ENCODE data around the gene APOL2.
A peak's percentile ranks its signal among the peaks of the same experiment; 100 is the strongest.
"Not testable (repeated sequence)": the region's sequence is repeated elsewhere in the genome, so short reads cannot be mapped to it uniquely, and the experiment has no call there.

APOL2 gene

DNA sequence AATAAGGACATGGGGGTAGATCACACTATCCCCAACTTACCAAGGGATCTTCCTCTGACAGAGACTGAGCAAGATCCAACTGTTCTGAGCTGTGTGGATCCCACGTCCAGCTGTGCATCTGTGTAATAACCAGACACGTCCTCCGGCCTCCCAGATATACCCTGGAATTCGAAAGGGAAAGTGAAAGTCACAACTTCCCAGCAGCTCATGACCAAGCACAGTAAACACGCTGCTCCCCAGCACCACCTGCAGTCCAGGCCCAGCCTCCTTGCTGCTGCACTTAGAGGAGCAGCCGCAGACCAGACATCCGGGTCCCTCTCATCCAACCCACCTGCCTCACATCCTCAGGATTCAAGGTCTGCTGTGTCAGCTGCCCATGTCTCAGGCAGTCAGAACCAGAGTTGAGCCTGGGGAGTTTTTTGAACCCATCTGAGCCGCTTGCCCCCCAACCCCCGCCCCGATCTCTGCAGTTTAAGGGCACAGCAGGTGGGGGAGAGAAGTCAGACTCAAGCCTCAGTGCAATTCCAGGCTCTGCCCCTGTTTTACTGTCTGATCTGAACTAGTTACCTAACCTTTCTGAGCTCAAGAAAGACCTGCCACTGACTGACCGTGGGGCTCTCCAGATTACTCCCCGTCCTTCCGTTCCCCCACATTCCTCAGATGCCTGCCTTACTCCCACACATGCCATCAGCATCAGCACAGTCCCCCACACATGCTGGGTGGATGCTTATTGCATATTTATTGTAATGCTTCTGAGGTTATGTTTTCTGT lies at the start of gene APOL2:
Gene APOL2, minus strand, starts transcription at position 127 of the 771 bp plus-strand sequence. CDS start 6,365 bp downstream, outside the sequence.
- DNase-seq (ENCODE audit: low read depth): peak; percentile 71

- no peak for DNase-seq (ENCODE audit: low read depth)
Measured at GRCh38 chr22:36288571-36289405, 49.5 kb upstream of the APOL2 start.

GRCh38 chr22:36287881-36288515 lies 48.7 kb upstream of the APOL2 start:
- DNase-seq (ENCODE audit: low read depth): no peak

DNA sequence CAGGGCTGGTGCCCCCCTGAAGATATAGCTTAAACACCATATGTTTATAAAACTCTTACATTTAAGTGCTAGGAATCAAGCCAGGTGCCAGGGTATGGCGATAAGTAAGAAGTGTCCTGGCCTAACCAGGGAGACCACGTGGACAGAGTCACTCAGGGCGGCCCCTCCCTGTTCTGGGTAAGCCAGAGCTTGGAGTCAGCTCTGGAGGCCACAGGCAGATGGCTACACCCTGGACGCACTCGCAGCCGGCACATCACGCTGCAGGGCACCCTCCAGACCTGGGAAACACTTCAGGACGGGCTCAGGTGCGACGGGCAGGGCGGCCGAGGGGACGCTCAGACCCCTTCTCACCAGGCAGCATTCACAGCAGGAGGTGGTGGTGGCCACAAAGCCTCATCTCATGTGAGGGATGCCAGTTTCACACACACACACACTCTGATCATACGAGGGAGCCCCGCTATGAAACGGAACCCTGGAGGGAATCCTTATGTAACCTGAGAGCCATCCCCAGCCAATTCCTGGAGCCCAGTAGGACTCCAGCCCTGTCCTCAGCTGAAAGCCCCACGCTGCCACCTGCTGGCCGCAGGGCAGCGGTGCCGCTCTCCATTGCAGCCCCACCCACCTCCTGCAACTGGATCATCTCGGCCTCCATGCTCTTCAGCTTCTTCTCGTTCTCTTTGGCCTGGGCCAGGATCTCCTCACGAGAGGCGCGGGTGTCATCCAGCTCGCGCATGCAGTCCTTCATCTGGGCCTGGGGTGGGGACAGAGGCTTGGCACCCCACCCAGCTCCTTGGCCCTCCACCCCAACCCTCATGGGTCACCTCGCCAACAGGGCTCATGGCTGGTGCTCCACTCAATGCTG lies 47.0 kb upstream of the APOL2 start:
- no peak for DNase-seq (ENCODE audit: low read depth)

DNA sequence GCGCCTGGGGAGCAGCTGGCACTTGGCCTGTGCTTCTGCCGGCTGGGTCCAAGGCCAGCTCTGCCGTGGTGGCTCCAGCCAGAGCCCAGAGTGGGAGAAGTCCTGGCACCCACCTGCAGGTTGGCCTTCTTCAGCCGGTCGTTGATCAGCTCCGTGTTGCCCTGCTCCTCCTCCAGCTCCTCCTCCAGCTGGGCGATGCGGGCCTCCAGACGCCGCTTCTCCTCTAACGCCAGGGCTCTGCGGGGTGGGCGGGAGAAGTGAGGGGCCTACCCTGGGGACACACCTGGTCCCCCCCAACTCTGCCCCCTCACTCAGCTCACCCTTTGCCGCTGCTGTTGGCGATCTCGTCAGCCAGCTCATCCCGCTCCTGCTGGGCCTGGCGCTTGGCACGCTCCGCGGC lies 46.2 kb upstream of the APOL2 start:
- no peak for DNase-seq (ENCODE audit: low read depth)

DNA sequence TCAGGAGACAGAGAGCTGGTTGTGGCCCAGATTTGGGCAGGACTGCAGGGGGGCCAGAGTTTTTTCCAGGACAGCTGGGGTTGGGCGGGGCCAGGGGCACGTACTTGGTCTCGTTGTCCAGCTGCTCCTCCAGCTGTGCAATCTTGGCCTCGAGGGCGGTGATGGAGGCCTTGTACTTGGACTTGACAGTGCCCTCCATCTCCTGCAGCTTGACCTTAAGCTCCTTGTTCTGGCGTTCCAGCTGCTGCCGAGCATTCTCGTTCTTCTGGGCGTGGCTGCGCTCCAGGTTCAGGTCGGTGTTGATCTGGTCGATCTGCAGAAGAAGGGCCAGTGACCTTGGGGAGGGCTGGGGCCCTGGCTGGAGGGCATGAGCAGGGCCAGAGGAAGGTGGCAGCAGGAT lies 45.7 kb upstream of the APOL2 start:
- DNase-seq (ENCODE audit: low read depth): no peak

DNA sequence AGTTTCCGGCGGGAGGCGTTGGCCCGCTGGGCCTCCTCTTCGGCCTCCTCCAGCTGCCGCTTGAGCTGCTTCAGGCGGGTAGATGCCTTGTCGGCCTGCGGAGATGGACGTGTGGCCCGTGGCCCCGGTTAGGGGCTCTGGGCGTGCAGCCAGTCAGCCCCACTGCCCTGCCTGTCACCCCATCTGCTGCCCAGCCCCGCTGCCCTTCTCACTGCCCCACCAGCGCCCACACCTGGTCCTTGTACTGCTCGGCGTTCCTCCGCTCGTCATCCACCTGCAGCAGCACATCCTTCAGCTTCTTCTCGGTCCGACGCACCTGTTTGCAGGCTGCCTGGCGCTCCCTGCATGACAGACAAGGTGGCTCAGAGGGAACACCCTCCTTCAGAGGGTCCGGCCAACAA lies 44.8 kb upstream of the APOL2 start:
- no peak for DNase-seq (ENCODE audit: low read depth)

DNA sequence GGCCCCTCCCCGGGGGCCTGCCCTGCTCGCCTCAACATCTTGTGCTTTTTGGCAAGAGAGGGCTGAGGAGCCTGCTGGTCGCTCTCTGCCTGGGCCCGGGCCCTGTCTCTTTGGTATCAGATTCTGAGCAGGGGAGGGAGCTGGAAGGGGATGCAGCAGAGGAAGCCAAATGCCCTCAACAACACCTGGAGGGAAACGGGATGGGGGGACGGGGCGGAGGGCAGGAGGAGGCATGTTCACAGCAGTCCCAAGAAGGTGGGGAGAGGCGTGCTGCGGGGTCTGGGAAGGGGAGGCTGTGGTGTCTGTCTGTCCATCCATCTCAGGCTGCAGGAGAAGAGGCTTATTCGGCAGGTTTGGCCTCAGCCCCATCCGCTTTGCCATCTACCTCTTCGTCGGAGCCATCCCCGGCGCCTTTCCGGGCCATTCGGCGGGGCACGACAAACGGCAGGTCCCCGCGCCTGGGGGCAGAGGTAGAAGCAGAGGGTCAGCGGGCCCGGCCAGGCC lies 43.1 kb upstream of the APOL2 start:
- DNase-seq (ENCODE audit: low read depth): no peak

DNA sequence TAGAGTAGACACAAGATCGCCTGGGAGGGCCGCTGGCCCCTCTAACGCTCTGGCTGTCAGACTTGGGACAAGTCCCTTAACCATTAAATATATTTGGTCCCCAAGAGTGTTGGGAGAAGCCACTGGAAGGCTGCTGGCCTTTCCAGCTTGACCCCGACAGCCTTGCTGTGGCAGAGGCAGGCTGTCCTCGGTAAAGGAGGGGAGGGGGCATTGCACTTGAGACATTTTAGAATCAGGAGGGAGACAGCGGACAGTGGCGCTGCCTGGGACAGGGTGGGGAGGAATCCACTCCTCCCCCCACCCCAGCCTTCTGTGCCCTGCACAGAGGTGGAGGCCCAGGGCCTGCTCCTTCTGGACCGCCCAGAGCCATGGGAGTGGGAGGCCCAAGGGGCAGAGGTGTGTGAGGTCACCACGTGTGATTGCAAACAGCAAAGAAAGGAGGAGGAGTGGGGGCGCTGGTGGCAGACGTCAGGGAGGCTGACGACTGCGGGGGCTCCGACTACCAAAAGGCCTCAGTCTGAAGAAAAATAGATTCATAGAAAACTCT lies 42.5 kb upstream of the APOL2 start:
- DNase-seq (ENCODE audit: low read depth): no peak

DNA sequence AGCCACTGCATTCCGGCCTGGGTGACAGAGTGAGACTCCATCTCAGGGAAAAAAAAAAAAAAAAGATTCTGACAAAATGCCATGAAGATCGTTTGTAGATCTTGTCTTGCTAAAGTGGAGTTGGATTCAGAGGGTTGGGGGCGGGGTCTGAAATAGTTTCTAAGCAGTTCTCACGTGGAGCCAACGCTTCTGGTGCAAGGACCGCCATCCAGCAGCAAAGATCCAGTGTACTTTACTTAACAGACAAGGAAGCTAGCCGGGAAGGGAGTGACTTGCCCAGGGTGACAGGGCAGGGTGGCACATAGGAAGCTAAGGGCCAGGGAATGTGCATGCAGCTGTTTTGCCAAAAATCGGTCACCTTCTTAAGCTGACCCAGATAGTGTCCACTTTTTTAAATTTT lies 41.1 kb upstream of the APOL2 start:
- no peak for DNase-seq (ENCODE audit: low read depth)

DNA sequence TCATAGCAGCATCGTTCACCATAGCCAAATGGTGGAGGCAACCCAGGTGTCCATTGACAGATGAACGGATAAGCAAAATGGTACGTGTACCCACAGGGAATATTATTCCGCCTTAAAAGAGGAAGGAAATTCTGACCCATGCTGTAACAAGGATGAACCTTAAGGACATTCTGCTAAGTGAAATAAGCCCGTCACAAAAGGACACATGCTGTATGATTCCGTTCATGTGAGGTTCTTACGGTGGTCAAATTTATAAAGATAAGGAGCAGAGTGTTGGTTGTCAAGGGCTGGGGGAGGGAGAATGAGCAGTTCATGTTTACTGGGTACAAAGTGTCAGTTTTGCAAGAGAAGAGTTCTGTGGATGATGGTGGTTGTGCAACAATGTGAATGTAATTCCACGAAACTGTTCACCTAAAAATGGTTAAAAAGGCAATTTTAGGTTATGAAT lies 39.9 kb upstream of the APOL2 start:
- DNase-seq (ENCODE audit: low read depth): no peak

GRCh38 chr22:36277482-36278291 lies 38.4 kb upstream of the APOL2 start:
- DNase-seq (ENCODE audit: low read depth): peak; percentile 42

DNA sequence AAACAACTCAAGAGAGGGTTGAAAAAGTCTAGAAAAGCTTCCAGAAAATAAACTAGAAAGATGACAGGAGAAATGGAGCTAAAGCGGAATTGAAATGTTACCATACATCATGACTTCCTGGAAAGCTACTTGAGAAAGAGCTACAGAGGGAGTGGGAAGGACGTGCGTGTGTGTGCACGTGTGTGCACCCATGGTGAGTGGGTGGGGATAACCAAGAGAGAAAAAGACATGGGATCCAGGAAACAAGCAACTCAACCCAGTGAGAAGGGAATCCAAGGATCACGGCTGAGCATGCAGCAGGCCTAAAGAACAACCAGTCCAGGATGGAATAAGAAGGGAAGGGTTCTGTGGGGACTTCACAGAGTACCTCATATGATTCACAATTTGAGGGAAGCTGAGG lies 35.2 kb upstream of the APOL2 start:
- DNase-seq (ENCODE audit: low read depth): no peak

DNA sequence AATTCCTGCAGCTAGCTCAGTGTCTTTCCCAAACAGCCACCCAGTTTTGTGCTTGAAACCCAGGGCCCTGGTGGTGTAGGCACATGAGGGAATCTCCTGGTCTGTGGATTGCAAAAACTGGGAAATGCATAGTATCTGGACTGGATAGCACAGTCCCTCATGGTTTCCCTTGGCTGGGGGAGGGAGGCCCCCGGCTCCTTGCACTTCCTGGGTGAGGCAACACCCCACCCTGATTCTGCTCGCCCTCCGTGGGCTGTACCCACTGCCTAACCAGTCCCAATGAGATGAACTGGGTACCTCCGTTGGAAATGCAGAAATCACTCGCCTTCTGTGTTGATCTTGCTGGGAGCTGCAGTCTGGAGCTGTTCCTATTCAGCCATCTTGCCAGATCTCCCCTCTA lies 32.6 kb upstream of the APOL2 start:
- DNase-seq (ENCODE audit: low read depth): not testable (repeated sequence)

DNA sequence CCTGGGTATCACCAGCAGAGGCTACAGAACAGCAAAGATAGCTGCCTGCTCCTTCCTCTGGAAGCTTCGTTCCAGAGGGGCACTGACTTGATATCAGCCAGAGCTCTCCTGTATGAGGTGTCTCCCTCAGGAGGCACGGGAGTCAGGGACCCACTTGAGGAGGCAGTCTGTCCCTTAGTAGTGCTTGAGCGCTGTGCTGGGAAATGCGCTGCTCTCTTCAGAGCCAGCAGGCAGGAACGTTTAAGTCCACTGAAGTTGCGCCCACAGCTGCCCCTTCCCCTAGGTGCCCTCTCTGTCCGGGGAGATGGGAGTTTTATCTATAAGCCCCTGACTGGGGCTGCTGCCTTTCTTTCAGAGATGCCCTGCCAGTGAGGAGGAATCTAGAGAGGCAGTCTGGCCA lies 31.9 kb upstream of the APOL2 start:
- not testable (repeated sequence) for DNase-seq (ENCODE audit: low read depth)

- DNase-seq (ENCODE audit: low read depth): no peak
Measured at GRCh38 chr22:36267896-36268485, 28.7 kb upstream of the APOL2 start.

- no peak for DNase-seq (ENCODE audit: low read depth)
Measured at GRCh38 chr22:36267058-36267457, 27.7 kb upstream of the APOL2 start.

- not testable (repeated sequence) for DNase-seq (ENCODE audit: low read depth)
Measured at GRCh38 chr22:36263886-36264664, 24.7 kb upstream of the APOL2 start.

DNA sequence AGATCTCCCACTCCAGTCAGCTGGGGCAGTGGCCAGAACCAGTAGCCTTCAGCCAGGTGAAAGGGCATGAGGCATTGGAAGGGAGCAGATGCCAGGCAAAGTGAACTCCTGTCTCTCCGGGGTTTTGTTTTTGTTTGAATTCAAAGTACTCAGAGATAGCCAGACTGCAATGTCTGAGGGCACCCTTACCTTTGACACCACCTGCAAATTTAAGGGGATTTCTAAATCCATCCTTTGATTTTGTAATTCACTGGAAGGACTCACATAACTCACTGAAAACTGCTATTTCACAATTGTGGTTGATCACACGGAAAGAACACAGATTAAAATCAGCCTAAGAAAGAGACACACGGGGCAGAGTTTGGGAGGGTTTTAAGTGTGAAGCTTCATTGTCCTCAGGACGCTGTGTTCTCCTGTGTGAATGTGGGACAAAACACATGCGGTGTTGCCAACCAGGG lies 23.9 kb upstream of the APOL2 start:
- not testable (repeated sequence) for DNase-seq (ENCODE audit: low read depth)
